SK-N-MC (cell line): Measurements from ENCODE around the gene AAK1.
"Not testable (repeated sequence)": the region's sequence is repeated elsewhere in the genome, so short reads cannot be mapped to it uniquely, and the experiment has no call there.

Experiments
- DNase-seq: peaks from one replicate; pipeline ENCODE4 v3.0.0-alpha.2; 2011; ENCODE audit warnings: low read depth, low spot score
- H3K27ac ChIP-seq: fragments of 200-600 bp; sonication (generic); 2 replicates; pipeline ENCODE4 v1.5.1; 2016; ENCODE audit warnings: mixed run types
- H3K36me3 ChIP-seq: fragments of 200-600 bp; sonication (generic); 2 replicates; pipeline ENCODE4 v1.6.1; 2017; ENCODE audit warnings: antibody characterized with exemption, low read length, mixed read lengths; ENCODE audit not compliant: insufficient read depth
- H3K4me3 ChIP-seq: fragments of 200-600 bp; sonication (generic); 2 replicates; pipeline ENCODE4 v1.5.1; 2016
- H3K9ac ChIP-seq: fragments of 200-600 bp; sonication (generic); 2 replicates; pipeline ENCODE4 v1.8.0; 2017; ENCODE audit warnings: mixed run types, mixed read lengths; ENCODE audit not compliant: insufficient read length
- H3K9me3 ChIP-seq: fragments of 200-600 bp; sonication (generic); 2 replicates; pipeline ENCODE4 v1.6.1; 2017; ENCODE audit warnings: low read depth, mild to moderate bottlenecking, antibody characterized with exemption, low read length, moderate library complexity, mixed read lengths
- EZH2 ChIP-seq: fragments of 200-600 bp; sonication (generic); IDR thresholded peaks from one replicate; pipeline ENCODE4 v1.6.1; 2017; ENCODE audit warnings: antibody characterized with exemption
- FOXP2 ChIP-seq: optimal IDR thresholded peaks from 2 replicates; pipeline ENCODE3; 2011; ENCODE audit warnings: mild to moderate bottlenecking, moderate library complexity; ENCODE audit not compliant: insufficient read depth; ENCODE audit errors: extremely low read length, control extremely low read depth
- POLR2AphosphoS5 ChIP-seq: IDR thresholded peaks from 2 replicates; pipeline ENCODE4 v1.6.1; 2012; ENCODE audit warnings: mild to moderate bottlenecking, low read depth, low read length, borderline replicate concordance

The AAK1 gene

GRCh38 chr2:69561101-69561500 is 82.4 kb downstream of the AAK1 start:
- H3K27ac ChIP-seq = no peak overlapping the region
- TF ChIP-seq EZH2 (no peak), FOXP2 (no peak), POLR2AphosphoS5 (no peak)
- no peak for DNase-seq
- no peaks in the 10 kb centered on the region for H3K36me3 ChIP-seq
- no peak overlapping the region for H3K9ac ChIP-seq
- H3K4me3 ChIP-seq = no peak overlapping the region
- no peaks in the 10 kb centered on the region for H3K9me3 ChIP-seq

- Histone ChIP-seq H3K36me3 (no peaks in the 10 kb centered on the region), H3K9ac (no peak overlapping the region), H3K4me3 (no peak overlapping the region), H3K9me3 (no peaks in the 10 kb centered on the region), H3K27ac (no peak overlapping the region)
- no peak for DNase-seq
- TF ChIP-seq FOXP2 (no peak), EZH2 (no peak), POLR2AphosphoS5 (no peak)
Observed at GRCh38 chr2:69560147-69560482, 83.4 kb downstream of the AAK1 start.

DNA sequence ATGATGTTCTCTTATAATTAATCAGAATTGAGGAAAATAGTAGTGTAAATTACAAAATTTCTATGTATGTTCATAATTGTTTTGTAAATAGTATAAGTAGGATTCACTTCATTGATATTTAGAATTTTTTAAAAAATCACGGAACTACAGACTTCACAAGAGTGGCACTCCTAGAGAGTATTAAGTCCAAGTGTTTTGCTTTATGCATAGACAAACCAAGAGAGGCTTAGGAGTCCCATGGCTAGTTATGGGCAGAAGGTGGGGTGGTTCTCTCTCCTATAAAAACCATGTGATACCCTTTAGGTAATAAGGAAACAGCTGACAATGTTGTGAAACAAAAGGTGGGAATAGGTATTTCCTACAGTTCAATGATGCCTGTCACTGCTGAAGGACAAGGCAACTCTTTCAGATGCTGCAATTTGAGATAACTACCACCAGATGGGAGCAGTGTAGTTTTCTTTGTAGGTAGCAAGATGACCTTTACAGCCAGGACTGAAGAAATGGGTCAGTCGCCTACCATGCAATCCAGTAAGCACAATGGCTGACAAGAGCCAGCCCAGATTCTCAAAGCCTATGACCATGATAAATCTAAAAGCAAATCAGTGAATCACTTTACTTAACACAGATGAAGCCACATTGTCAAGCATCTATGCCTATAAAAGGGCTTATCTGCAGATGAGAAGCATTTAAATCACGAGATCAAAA is 83.9 kb downstream of the AAK1 start:
- no peak overlapping the region for H3K9ac ChIP-seq
- no peaks in the 10 kb centered on the region for H3K36me3 ChIP-seq
- no peak for DNase-seq
- TF ChIP-seq POLR2AphosphoS5 (no peak), FOXP2 (no peak), EZH2 (no peak)
- no peak overlapping the region for H3K27ac ChIP-seq
- H3K9me3 ChIP-seq = no peaks in the 10 kb centered on the region
- H3K4me3 ChIP-seq = no peak overlapping the region

- Histone ChIP-seq H3K9me3 (no peaks in the 10 kb centered on the region), H3K36me3 (no peaks in the 10 kb centered on the region), H3K4me3 (no peak overlapping the region), H3K27ac (no peak overlapping the region), H3K9ac (no peak overlapping the region)
- TF ChIP-seq FOXP2 (no peak), EZH2 (no peak), POLR2AphosphoS5 (no peak)
- DNase-seq = no peak
Observed at GRCh38 chr2:69556008-69556407, 87.5 kb downstream of the AAK1 start.

- Histone ChIP-seq H3K9ac (no peak overlapping the region), H3K36me3 (no peaks in the 10 kb centered on the region), H3K9me3 (no peaks in the 10 kb centered on the region), H3K4me3 (no peak overlapping the region), H3K27ac (no peak overlapping the region)
- no peak for DNase-seq
- TF ChIP-seq POLR2AphosphoS5 (no peak), EZH2 (no peak), FOXP2 (no peak)
Observed at GRCh38 chr2:69554981-69555380, 88.6 kb downstream of the AAK1 start.

- H3K9me3 ChIP-seq = no peaks in the 10 kb centered on the region
- H3K36me3 ChIP-seq = no peaks in the 10 kb centered on the region
- no peak overlapping the region for H3K4me3 ChIP-seq
- no peak overlapping the region for H3K27ac ChIP-seq
- TF ChIP-seq POLR2AphosphoS5 (no peak), EZH2 (no peak), FOXP2 (no peak)
- no peak overlapping the region for H3K9ac ChIP-seq
- no peak for DNase-seq
Observed at GRCh38 chr2:69554568-69554967, 89.0 kb downstream of the AAK1 start.

DNA sequence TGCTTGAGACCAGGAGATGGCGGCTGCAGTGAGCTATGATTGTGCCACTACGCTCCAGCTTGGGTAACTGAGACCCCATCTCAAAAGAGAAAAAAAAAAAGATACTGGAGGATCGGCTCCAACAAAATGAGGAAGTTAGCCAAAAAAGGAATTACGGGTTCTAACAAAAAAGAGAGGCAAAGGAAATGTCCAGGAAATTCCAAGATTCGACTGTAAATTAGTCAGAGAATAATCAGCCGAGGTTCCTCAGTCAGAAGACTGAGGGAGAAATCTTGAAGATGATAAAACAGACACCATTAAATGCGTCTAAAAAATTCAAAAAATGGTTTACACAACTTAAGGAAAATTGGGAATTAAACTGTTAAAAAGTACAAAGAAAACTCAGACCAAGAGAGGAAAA is 89.5 kb downstream of the AAK1 start:
- H3K4me3 ChIP-seq = no peak overlapping the region
- no peaks in the 10 kb centered on the region for H3K36me3 ChIP-seq

GRCh38 chr2:69550511-69550910 is 93.0 kb downstream of the AAK1 start:
- H3K9ac ChIP-seq, H3K36me3 ChIP-seq, DNase-seq, H3K9me3 ChIP-seq, H3K27ac ChIP-seq, H3K4me3 ChIP-seq: not testable (repeated sequence)

More for the DNA sequence above, 89.5 kb downstream of the AAK1 start:
- no peak for DNase-seq
- TF ChIP-seq FOXP2 (no peak), POLR2AphosphoS5 (no peak), EZH2 (no peak)
- Histone ChIP-seq H3K27ac (no peak overlapping the region), H3K9me3 (no peaks in the 10 kb centered on the region), H3K9ac (no peak overlapping the region)

- no peak for DNase-seq
- Histone ChIP-seq H3K36me3 (no peaks in the 10 kb centered on the region; the same call in 1 of the 2 replicates), H3K9ac (no peak overlapping the region), H3K27ac (no peak overlapping the region), H3K4me3 (no peak overlapping the region), H3K9me3 (no peaks in the 10 kb centered on the region)
- TF ChIP-seq EZH2 = no peak
- TF ChIP-seq FOXP2 = no peak
- no peak for TF ChIP-seq POLR2AphosphoS5
Observed at GRCh38 chr2:69549421-69549820, 94.1 kb downstream of the AAK1 start.
